ENCODE measurements around the gene LRRC46.

Gene LRRC46

GRCh38 chr17:47846716-47847340 lies 15.4 kb downstream of the LRRC46 start:
- H3K9me2 ChIP-seq (replicated peaks; ENCODE audit: insufficient read depth, low read length) = no peaks in the 10 kb centered on the region
- no peak overlapping the region for H2AFZ ChIP-seq (ENCODE audit: low read length)
- no peaks in the 10 kb centered on the region for H3K79me2 ChIP-seq (ENCODE audit: low read length)
- H3F3A ChIP-seq (ENCODE audit: insufficient read depth, low read length) = peaks cover 6% of the 10 kb centered on the region; the same call in 1 of the 2 replicates
- no peaks in the 10 kb centered on the region for H3K9me3 ChIP-seq (replicated peaks; ENCODE audit: insufficient read depth, low read length)
- peaks cover 9% of the 10 kb centered on the region for H3K4me1 ChIP-seq (ENCODE audit: low read length)
- no peak overlapping the region for H3K9ac ChIP-seq (ENCODE audit: low read length)
- no peak for DNase-seq
- TF ChIP-seq, protein P1, sequence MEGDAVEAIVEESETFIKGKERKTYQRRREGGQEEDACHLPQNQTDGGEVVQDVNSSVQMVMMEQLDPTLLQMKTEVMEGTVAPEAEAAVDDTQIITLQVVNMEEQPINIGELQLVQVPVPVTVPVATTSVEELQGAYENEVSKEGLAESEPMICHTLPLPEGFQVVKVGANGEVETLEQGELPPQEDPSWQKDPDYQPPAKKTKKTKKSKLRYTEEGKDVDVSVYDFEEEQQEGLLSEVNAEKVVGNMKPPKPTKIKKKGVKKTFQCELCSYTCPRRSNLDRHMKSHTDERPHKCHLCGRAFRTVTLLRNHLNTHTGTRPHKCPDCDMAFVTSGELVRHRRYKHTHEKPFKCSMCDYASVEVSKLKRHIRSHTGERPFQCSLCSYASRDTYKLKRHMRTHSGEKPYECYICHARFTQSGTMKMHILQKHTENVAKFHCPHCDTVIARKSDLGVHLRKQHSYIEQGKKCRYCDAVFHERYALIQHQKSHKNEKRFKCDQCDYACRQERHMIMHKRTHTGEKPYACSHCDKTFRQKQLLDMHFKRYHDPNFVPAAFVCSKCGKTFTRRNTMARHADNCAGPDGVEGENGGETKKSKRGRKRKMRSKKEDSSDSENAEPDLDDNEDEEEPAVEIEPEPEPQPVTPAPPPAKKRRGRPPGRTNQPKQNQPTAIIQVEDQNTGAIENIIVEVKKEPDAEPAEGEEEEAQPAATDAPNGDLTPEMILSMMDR (IDR thresholded peaks at IDR 0.05; ENCODE audit: low read length) = no peak
- TF ChIP-seq EZH2 (optimal IDR thresholded peaks at IDR 0.05; ENCODE audit: low read depth, low read length) (peak; percentile 78), EZH2phosphoT487 (IDR thresholded peaks at IDR 0.05; ENCODE audit: low read length) (peak; percentile 72; the same call in 1 of the 2 replicates)
- H3K36me3 ChIP-seq (replicated peaks; ENCODE audit: insufficient read depth, low read length) = no peaks in the 10 kb centered on the region
- H3K27me3 ChIP-seq (replicated peaks; ENCODE audit: insufficient read depth, low read length) = peaks cover 70% of the 10 kb centered on the region
- no peaks in the 10 kb centered on the region for H4K20me1 ChIP-seq (ENCODE audit: insufficient read depth, low read length)
- H3K4me3 ChIP-seq (ENCODE audit: low read length) = no peak overlapping the region
- H3K27ac ChIP-seq (ENCODE audit: low read length) = no peak overlapping the region
- H3K4me2 ChIP-seq (ENCODE audit: low read depth, low read length) = peak overlapping the region; percentile 19; the same call in 1 of the 2 replicates

DNA sequence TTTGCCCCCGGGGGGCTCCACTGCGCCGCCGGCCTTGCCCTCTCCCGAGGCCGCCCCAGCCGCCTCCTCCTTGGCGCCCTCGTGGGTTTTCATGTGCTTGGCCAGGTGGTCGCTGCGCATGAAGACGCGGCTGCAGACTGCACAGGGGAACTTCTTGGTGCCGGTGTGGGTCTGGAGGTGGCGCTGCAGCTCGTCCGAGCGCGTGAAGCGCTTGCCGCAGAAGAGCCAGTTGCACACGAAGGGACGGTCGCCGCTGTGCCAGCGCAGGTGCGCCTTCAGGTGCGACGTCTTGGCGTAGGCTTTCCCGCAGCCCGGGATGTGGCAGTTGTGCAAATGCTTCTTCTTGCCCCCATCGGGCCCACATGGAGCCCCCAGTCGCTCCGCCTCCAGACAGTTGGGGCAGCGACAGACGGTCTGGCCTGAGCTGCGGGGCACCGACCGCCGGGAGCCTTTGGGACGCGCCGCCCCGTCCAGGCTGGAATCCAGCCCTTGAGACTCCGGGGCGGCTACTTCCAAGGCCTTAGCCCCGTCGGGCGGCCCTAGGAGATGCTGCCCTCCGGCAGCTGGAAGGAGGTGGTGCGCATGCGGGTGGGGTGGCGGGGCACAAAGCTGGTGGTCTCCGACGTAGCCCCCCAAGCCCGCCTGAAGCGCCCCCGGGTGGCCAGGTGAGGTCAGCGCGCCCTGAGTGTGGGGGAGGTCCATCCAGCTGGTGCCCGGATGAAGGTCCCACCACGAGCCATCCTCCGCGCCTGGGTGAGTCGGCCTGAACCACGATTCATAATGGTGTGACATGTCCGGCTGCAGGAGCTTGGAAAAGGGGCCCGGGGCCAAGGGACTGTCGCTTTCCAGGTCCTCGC lies 16.1 kb downstream of the LRRC46 start:
- peak; percentile 37 for DNase-seq
- TF ChIP-seq EZH2 (optimal IDR thresholded peaks at IDR 0.05; ENCODE audit: low read depth, low read length) = no peak
- TF ChIP-seq, protein P1 (IDR thresholded peaks at IDR 0.05; ENCODE audit: low read length) = peak; percentile 40
- H3K4me3 ChIP-seq (ENCODE audit: low read length) = no peak overlapping the region
- H3F3A ChIP-seq (ENCODE audit: insufficient read depth, low read length) = no peaks in the 10 kb centered on the region
- H3K4me2 ChIP-seq (ENCODE audit: low read depth, low read length) = peak overlapping the region; percentile 19; the same call in 1 of the 2 replicates
- no peaks in the 10 kb centered on the region for H3K36me3 ChIP-seq (replicated peaks; ENCODE audit: insufficient read depth, low read length)
- H3K4me1 ChIP-seq (ENCODE audit: low read length) = 0 out of 2 replicates have a peak, but pooled peaks cover 4% of the 10 kb centered on the region
- H3K9ac ChIP-seq (ENCODE audit: low read length) = no peak overlapping the region
- no peaks in the 10 kb centered on the region for H3K79me2 ChIP-seq (ENCODE audit: low read length)
- H3K27ac ChIP-seq (ENCODE audit: low read length) = no peak overlapping the region
- H3K27me3 ChIP-seq (replicated peaks; ENCODE audit: insufficient read depth, low read length) = peaks cover 77% of the 10 kb centered on the region
- no peaks in the 10 kb centered on the region for H3K9me3 ChIP-seq (replicated peaks; ENCODE audit: insufficient read depth, low read length)
- H3K9me2 ChIP-seq (replicated peaks; ENCODE audit: insufficient read depth, low read length) = no peaks in the 10 kb centered on the region
- no peaks in the 10 kb centered on the region for H4K20me1 ChIP-seq (ENCODE audit: insufficient read depth, low read length)
- no peak overlapping the region for H2AFZ ChIP-seq (ENCODE audit: low read length)

GRCh38 chr17:47848198-47848513 lies 16.7 kb downstream of the LRRC46 start:
- no peak overlapping the region for H3K27ac ChIP-seq (ENCODE audit: low read length)
- no peak overlapping the region for H3K9ac ChIP-seq (ENCODE audit: low read length)
- no peak overlapping the region for H3K4me2 ChIP-seq (ENCODE audit: low read depth, low read length)
- H2AFZ ChIP-seq (ENCODE audit: low read length) = no peak overlapping the region
- peaks cover 83% of the 10 kb centered on the region for H3K27me3 ChIP-seq (replicated peaks; ENCODE audit: insufficient read depth, low read length)
- no peaks in the 10 kb centered on the region for H3F3A ChIP-seq (ENCODE audit: insufficient read depth, low read length)
- DNase-seq = no peak
- no peaks in the 10 kb centered on the region for H3K79me2 ChIP-seq (ENCODE audit: low read length)
- no peaks in the 10 kb centered on the region for H3K9me3 ChIP-seq (replicated peaks; ENCODE audit: insufficient read depth, low read length)
- no peaks in the 10 kb centered on the region for H4K20me1 ChIP-seq (ENCODE audit: insufficient read depth, low read length)
- H3K36me3 ChIP-seq (replicated peaks; ENCODE audit: insufficient read depth, low read length) = no peaks in the 10 kb centered on the region
- 0 out of 2 replicates have a peak, but pooled peaks cover 4% of the 10 kb centered on the region for H3K4me1 ChIP-seq (ENCODE audit: low read length)
- no peaks in the 10 kb centered on the region for H3K9me2 ChIP-seq (replicated peaks; ENCODE audit: insufficient read depth, low read length)
- H3K4me3 ChIP-seq (ENCODE audit: low read length) = no peak overlapping the region
- TF ChIP-seq EZH2phosphoT487 (IDR thresholded peaks at IDR 0.05; ENCODE audit: low read length) (no peak), EZH2 (optimal IDR thresholded peaks at IDR 0.05; ENCODE audit: low read depth, low read length) (no peak)

Measured in MM.1S (cell line).